ENCODE measurements around the gene LKAAEAR1. TPM values are rescaled to one million over a fixed set of nuclear protein-coding genes. Genes with fewer than 3 reads are reported as not detected.

Gene LKAAEAR1
- total RNA-seq, 2 experiments from 2014 or later, result not detected

GRCh38 chr20:64050261-64051032 lies 33.8 kb downstream of the LKAAEAR1 start:
- Histone ChIP-seq H3K9me3 (ENCODE audit: low read length) (no peaks in the 10 kb centered on the region), H3K4me3 (ENCODE audit: low read depth, low read length, poor library complexity, severe bottlenecking) (no peak overlapping the region), H3K79me2 (ENCODE audit: insufficient read depth, low read depth, low read length) (no peaks in the 10 kb centered on the region), H3K27ac (ENCODE audit: low read depth, low read length, poor library complexity, severe bottlenecking) (no peak overlapping the region), H3K9me2 (ENCODE audit: insufficient read depth, low read length) (no peaks in the 10 kb centered on the region), H3K4me1 (ENCODE audit: insufficient read depth, low read length, poor library complexity, severe bottlenecking) (no peaks in the 10 kb centered on the region), H3K4me2 (ENCODE audit: low read length) (no peak overlapping the region), H2AFZ (ENCODE audit: low read length) (no peak overlapping the region), H3K36me3 (ENCODE audit: insufficient read depth, low read length) (no peaks in the 10 kb centered on the region), H4K20me1 (ENCODE audit: insufficient read depth, low read length) (no peaks in the 10 kb centered on the region)
- TF ChIP-seq EZH2phosphoT487 (IDR thresholded peaks at IDR 0.05; ENCODE audit: borderline replicate concordance, low read depth, low read length) (no peak), CTCF (conservative IDR thresholded peaks at IDR 0.05; ENCODE audit: low read length) (no peak)
- ChIA-PET CTCF (ENCODE audit: unreplicated experiment) (no interaction called here), POLR2A (no interaction called here)
- no peak for DNase-seq (ENCODE audit: low spot score)
- BruUV-seq (replicated peaks), result no TSS peak
- intact Hi-C loops (cut with micrococcal nuclease; ENCODE audit: unreplicated experiment), result no loop called here

GRCh38 chr20:64049878-64050260 lies 34.3 kb downstream of the LKAAEAR1 start:
- no peak overlapping the region for H3K4me2 ChIP-seq (ENCODE audit: low read length)
- H3K79me2 ChIP-seq (ENCODE audit: insufficient read depth, low read depth, low read length), result no peaks in the 10 kb centered on the region
- H3K27ac ChIP-seq (ENCODE audit: low read depth, low read length, poor library complexity, severe bottlenecking), result no peak overlapping the region
- H3K4me3 ChIP-seq (ENCODE audit: low read depth, low read length, poor library complexity, severe bottlenecking), result no peak overlapping the region
- no peaks in the 10 kb centered on the region for H3K36me3 ChIP-seq (ENCODE audit: insufficient read depth, low read length)
- H3K9me3 ChIP-seq (ENCODE audit: low read length), result no peaks in the 10 kb centered on the region
- no peaks in the 10 kb centered on the region for H3K9me2 ChIP-seq (ENCODE audit: insufficient read depth, low read length)
- H3K4me1 ChIP-seq (ENCODE audit: insufficient read depth, low read length, poor library complexity, severe bottlenecking), result no peaks in the 10 kb centered on the region
- intact Hi-C loops (cut with micrococcal nuclease; ENCODE audit: unreplicated experiment), result no loop called here
- ChIA-PET CTCF (ENCODE audit: unreplicated experiment) (no interaction called here), POLR2A (no interaction called here)
- TF ChIP-seq CTCF (conservative IDR thresholded peaks at IDR 0.05; ENCODE audit: low read length) (no peak), EZH2phosphoT487 (IDR thresholded peaks at IDR 0.05; ENCODE audit: borderline replicate concordance, low read depth, low read length) (0 out of 2 replicates have a peak, but pooled peaks have one; percentile 84)
- DNase-seq (ENCODE audit: low spot score), result no peak
- no peaks in the 10 kb centered on the region for H4K20me1 ChIP-seq (ENCODE audit: insufficient read depth, low read length)
- H2AFZ ChIP-seq (ENCODE audit: low read length), result no peak overlapping the region
- no TSS peak for BruUV-seq (replicated peaks)

GRCh38 chr20:64049060-64049877 lies 34.9 kb downstream of the LKAAEAR1 start, which contains the start of gene SOX18:
Gene SOX18, minus strand, starts transcription at chr20:64049639. Its CDS starts 123 bp downstream, at chr20:64049516.
- ChIA-PET POLR2A (no interaction called here), CTCF (ENCODE audit: unreplicated experiment) (no interaction called here)
- Histone ChIP-seq H3K4me1 (ENCODE audit: insufficient read depth, low read length, poor library complexity, severe bottlenecking) (no peaks in the 10 kb centered on the region), H3K9me3 (ENCODE audit: low read length) (no peaks in the 10 kb centered on the region), H3K36me3 (ENCODE audit: insufficient read depth, low read length) (no peaks in the 10 kb centered on the region), H3K27ac (ENCODE audit: low read depth, low read length, poor library complexity, severe bottlenecking) (no peak within 1 kb of the TSS), H3K4me3 (ENCODE audit: low read depth, low read length, poor library complexity, severe bottlenecking) (no peak within 1 kb of the TSS), H3K9me2 (ENCODE audit: insufficient read depth, low read length) (no peaks in the 10 kb centered on the region), H4K20me1 (ENCODE audit: insufficient read depth, low read length) (no peaks in the 10 kb centered on the region), H3K79me2 (ENCODE audit: insufficient read depth, low read depth, low read length) (no peaks in the 10 kb centered on the region), H3K4me2 (ENCODE audit: low read length) (no peak within 1 kb of the TSS), H2AFZ (ENCODE audit: low read length) (no peak within 1 kb of the TSS)
- intact Hi-C loops (cut with micrococcal nuclease; ENCODE audit: unreplicated experiment), result no loop called here
- TF ChIP-seq CTCF (conservative IDR thresholded peaks at IDR 0.05; ENCODE audit: low read length) (no peak), EZH2phosphoT487 (IDR thresholded peaks at IDR 0.05; ENCODE audit: borderline replicate concordance, low read depth, low read length) (no peak)
- BruUV-seq (replicated peaks), result no TSS peak
- DNase-seq (ENCODE audit: low spot score), result no peak

Data from OCI-LY7 (cell line).